Panc1 (cell line): ENCODE data around the gene GAPDH. TPM values are rescaled to one million over a fixed set of nuclear protein-coding genes. Genes with fewer than 3 reads are reported as not detected.
A peak's percentile ranks its signal among the peaks of the same experiment; 100 is the strongest.

Experiments
- ATAC-seq: fragments of 200-7000 bp; cut with Tn5 transposase; 2 replicates; pipeline ENCODE4 v1.9.1; 2020; ENCODE audit warnings: mild to moderate bottlenecking, moderate library complexity
- BruUV-seq: library from RNA; stranded (reverse); fragments of 400-500 nt; replicated peaks from 2 replicates; lab custom pipeline; 2021; lab: Mats Ljungman, UMichigan
- CTCF ChIA-PET: fragments of 300-600 bp; sonication (Branson Sonifier 250); formaldehyde crosslinking; loops from one replicate; lab custom pipeline; 2022; ENCODE audit warnings: antibody characterized with exemption; lab: Charles Lee
- POLR2A ChIA-PET: fragments of 300-600 bp; sonication (Branson Sonifier 250); formaldehyde crosslinking; loops from one replicate; lab custom pipeline; 2022; ENCODE audit warnings: antibody characterized with exemption; lab: Charles Lee
- DNase-seq: peaks from one replicate; pipeline ENCODE4 v3.0.0-alpha.2; 2010; ENCODE audit warnings: low read depth, low spot score
- H3K27ac ChIP-seq: 2 replicates; pipeline ENCODE4 v1.5.1; 2011; ENCODE audit warnings: mild to moderate bottlenecking, low read length, inconsistent platforms
- H3K27me3 ChIP-seq: fragments of 200-500 bp; sonication (Bioruptor generic); 2 replicates; pipeline ENCODE4 v1.6.0; 2014; ENCODE audit warnings: low read length, inconsistent platforms; ENCODE audit not compliant: control insufficient read depth, insufficient read depth
- H3K36me3 ChIP-seq: fragments of 200-500 bp; sonication (Bioruptor generic); 2 replicates; pipeline ENCODE4 v1.5.1; 2014; ENCODE audit warnings: inconsistent platforms, mild to moderate bottlenecking, low read length, moderate library complexity; ENCODE audit not compliant: control insufficient read depth, insufficient read depth
- H3K4me1 ChIP-seq: 2 replicates; pipeline ENCODE4 v1.5.1; 2011; ENCODE audit warnings: inconsistent platforms, mild to moderate bottlenecking, low read length, moderate library complexity; ENCODE audit not compliant: control insufficient read depth, insufficient read depth
- H3K4me3 ChIP-seq, 2 experiments: 2 replicates each; pipeline ENCODE4 v1.5.1; 2011 to 2012; ENCODE audit warnings: low read depth in 2 of 2, low read length in 2 of 2, mild to moderate bottlenecking in 2 of 2, inconsistent platforms in 1 of 2, moderate library complexity in 1 of 2
- H3K9me3 ChIP-seq: fragments of 200-500 bp; sonication (Bioruptor generic); 2 replicates; pipeline ENCODE4 v1.5.1; 2014; ENCODE audit warnings: low read depth, mild to moderate bottlenecking, inconsistent platforms, low read length, moderate library complexity; ENCODE audit not compliant: control insufficient read depth, insufficient read depth
- CTCF ChIP-seq: fragments of 450-650 bp; IDR thresholded peaks from 2 replicates; pipeline ENCODE4 v1.5.1; 2017; ENCODE audit warnings: mild to moderate bottlenecking
- POLR2AphosphoS5 ChIP-seq: IDR thresholded peaks from 2 replicates; pipeline ENCODE4 v1.6.1; 2012; ENCODE audit warnings: mild to moderate bottlenecking, low read depth, low read length, moderate library complexity
- REST ChIP-seq, 2 experiments: IDR thresholded peaks; 2 replicates each; pipeline ENCODE4 v1.6.1; 2011 to 2012; ENCODE audit warnings: low read depth in 2 of 2, control low read depth in 1 of 2, low read length in 1 of 2, mild to moderate bottlenecking in 1 of 2, moderate library complexity in 1 of 2; ENCODE audit not compliant: insufficient read depth in 1 of 2
- SIN3A ChIP-seq: IDR thresholded peaks from 2 replicates; pipeline ENCODE4 v1.6.1; 2012; ENCODE audit warnings: low read depth, mild to moderate bottlenecking, low read length, moderate library complexity, borderline replicate concordance; ENCODE audit not compliant: insufficient read depth
- TCF7L2 ChIP-seq: IDR thresholded peaks from 2 replicates; pipeline ENCODE4 v1.6.1; 2011; ENCODE audit warnings: mild to moderate bottlenecking, low read depth, low read length, inconsistent platforms
- in situ Hi-C: cut with HindIII; loops from 2 replicates; pipeline ENCODE4 v1.10.0; 2016; ENCODE audit warnings: low sequenced_read_pairs, low pct_unique_long_range_greater_than_20kb
- intact Hi-C: fragments of 100-400 bp; cut with micrococcal nuclease; formaldehyde crosslinking; loops from one replicate; pipeline ENCODE4 v1.10.0; 2022; ENCODE audit not compliant: unreplicated experiment
- total RNA-seq: library from RNA; stranded (reverse); gene quantifications from one replicate; pipeline ENCODE4 v1.2.1, GENCODE V29; 2021; ENCODE audit not compliant: unreplicated experiment

GAPDH gene
- total RNA-seq, 1 experiment from 2014 or later, result 2,912 TPM

- H3K36me3 ChIP-seq, result peaks cover 15% of the 10 kb centered on the region
- DNase-seq, result no peak
- no peak overlapping the region for H3K4me3 ChIP-seq
- no peaks in the 10 kb centered on the region for H3K27me3 ChIP-seq
- H3K4me1 ChIP-seq, result peaks cover 12% of the 10 kb centered on the region
- ChIA-PET CTCF (no interaction called here), POLR2A (no interaction called here)
- BruUV-seq, result no TSS peak
- TF ChIP-seq CTCF (no peak), POLR2AphosphoS5 (no peak), SIN3A (no peak), TCF7L2 (no peak), REST (IDR thresholded peaks at IDR 0.05; ENCODE audit: insufficient read depth in 1 of 2, low read depth in 2 of 2, low read length in 1 of 2) (no peak)
- H3K27ac ChIP-seq, result no peak overlapping the region
- intact Hi-C loops (no loop called here), in situ Hi-C loops (no loop called here)
- H3K9me3 ChIP-seq, result no peaks in the 10 kb centered on the region
- ATAC-seq, result no peak
Measured at GRCh38 chr12:6527711-6528110, 6.6 kb upstream of the GAPDH start.

- POLR2A ChIA-PET, result no interaction called here
- BruUV-seq, result TSS peak; percentile 42
Measured at GRCh38 chr12:6528539-6529235, 5.6 kb upstream of the GAPDH start.

More at GRCh38 chr12:6528539-6529235, 5.6 kb upstream of the GAPDH start:
- H3K4me1 ChIP-seq, result peaks cover 15% of the 10 kb centered on the region
- no peaks in the 10 kb centered on the region for H3K9me3 ChIP-seq
- no peak overlapping the region for H3K4me3 ChIP-seq
- no peaks in the 10 kb centered on the region for H3K27me3 ChIP-seq
- CTCF ChIA-PET, result no interaction called here
- H3K36me3 ChIP-seq, result peaks cover 18% of the 10 kb centered on the region
- intact Hi-C loops, result no loop called here
- ATAC-seq, result no peak
- TF ChIP-seq POLR2AphosphoS5 (no peak), REST (IDR thresholded peaks at IDR 0.05; ENCODE audit: insufficient read depth in 1 of 2, low read depth in 2 of 2, low read length in 1 of 2) (no peak), TCF7L2 (no peak), SIN3A (no peak)
- DNase-seq, result no peak
- H3K27ac ChIP-seq, result no peak overlapping the region
- in situ Hi-C loops, result no loop called here
